T-helper 1 cell treated with Interleukin-12 subunit alpha and Interleukin-12 subunit beta and Interleukin-4 antibody, amounts not matched to agents 30 μg/mL and 1 μg/mL, for 36 hours (primary cell): Measurements from ENCODE around the gene TAPT1.
"Not testable (repeated sequence)": the region's sequence is repeated elsewhere in the genome, so short reads cannot be mapped to it uniquely, and the experiment has no call there.

Experiments used
- H3K27ac Mint-ChIP-seq: one replicate; pipeline ENCODE4 v1.8.0; 2021; ENCODE audit warnings: mild to moderate bottlenecking, mixed read lengths
- H3K27me3 Mint-ChIP-seq: one replicate; pipeline ENCODE4 v1.8.0; 2021; ENCODE audit warnings: low read depth, mixed read lengths
- H3K36me3 Mint-ChIP-seq: one replicate; pipeline ENCODE4 v1.8.0; 2021; ENCODE audit warnings: low read depth, mixed read lengths
- H3K4me1 Mint-ChIP-seq: one replicate; pipeline ENCODE4 v1.8.0; 2021; ENCODE audit warnings: low read depth, mixed read lengths
- H3K4me3 Mint-ChIP-seq: one replicate; pipeline ENCODE4 v1.8.0; 2021; ENCODE audit warnings: mild to moderate bottlenecking, moderate library complexity, mixed read lengths
- H3K9me3 Mint-ChIP-seq: one replicate; pipeline ENCODE4 v1.8.0; 2021; ENCODE audit warnings: mixed read lengths

The TAPT1 gene, protein sequence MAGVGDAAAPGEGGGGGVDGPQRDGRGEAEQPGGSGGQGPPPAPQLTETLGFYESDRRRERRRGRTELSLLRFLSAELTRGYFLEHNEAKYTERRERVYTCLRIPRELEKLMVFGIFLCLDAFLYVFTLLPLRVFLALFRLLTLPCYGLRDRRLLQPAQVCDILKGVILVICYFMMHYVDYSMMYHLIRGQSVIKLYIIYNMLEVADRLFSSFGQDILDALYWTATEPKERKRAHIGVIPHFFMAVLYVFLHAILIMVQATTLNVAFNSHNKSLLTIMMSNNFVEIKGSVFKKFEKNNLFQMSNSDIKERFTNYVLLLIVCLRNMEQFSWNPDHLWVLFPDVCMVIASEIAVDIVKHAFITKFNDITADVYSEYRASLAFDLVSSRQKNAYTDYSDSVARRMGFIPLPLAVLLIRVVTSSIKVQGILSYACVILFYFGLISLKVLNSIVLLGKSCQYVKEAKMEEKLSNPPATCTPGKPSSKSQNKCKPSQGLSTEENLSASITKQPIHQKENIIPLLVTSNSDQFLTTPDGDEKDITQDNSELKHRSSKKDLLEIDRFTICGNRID

DNA sequence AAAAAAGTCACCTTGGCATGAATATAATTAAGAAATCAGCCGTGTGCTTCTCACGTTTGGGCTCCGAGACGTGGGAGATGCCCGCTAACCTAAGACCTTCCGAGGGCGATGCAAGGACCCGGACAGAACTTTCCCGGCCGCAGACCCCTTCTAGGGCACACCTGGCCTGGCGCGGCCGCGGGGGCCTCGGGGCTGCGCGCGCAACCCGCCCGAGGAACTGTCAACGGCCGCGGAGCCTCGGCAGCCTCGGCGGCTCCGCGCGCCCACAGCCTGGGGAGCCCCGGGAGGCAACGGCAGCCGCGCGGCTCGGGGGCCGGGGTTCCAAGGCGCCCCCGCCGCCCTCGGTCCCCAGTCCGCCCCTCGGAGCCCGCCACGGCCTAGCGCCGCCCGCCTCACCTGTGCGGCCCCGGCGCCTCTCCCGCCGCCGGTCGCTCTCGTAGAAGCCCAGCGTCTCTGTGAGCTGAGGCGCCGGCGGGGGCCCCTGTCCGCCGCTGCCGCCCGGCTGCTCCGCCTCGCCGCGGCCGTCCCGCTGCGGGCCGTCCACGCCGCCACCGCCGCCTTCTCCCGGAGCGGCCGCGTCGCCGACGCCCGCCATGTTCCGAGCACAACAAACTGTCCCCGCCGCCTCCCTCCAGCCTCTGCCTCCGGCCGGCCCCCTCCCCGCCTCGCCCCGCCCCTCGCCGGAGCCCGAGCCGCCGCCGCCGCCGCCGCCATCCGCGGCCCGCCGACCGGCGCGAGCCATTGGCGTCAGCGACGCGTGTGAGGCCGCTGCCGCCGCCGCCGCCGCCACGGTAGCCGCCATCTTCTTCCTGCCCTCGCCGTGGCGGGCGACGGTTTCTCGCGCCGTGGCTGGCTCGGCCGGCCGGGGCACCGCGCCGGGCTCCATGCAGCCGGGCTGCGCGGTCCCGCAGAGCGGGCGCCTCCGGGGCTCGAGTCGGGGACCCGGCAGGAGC is at the start of gene TAPT1:
Gene TAPT1 (minus strand): TSS at position 609 of the 953 bp plus-strand sequence. CDS start 14 bp downstream, at position 595.
- H3K27me3 Mint-ChIP-seq: peaks cover 5% of the 10 kb centered on the region
- peak within 1 kb of the TSS; percentile 96 for H3K27ac Mint-ChIP-seq
- H3K4me1 Mint-ChIP-seq: peaks cover 47% of the 10 kb centered on the region
- H3K9me3 Mint-ChIP-seq: no peaks in the 10 kb centered on the region
- peaks cover 4% of the 10 kb centered on the region for H3K36me3 Mint-ChIP-seq
- H3K4me3 Mint-ChIP-seq: peak within 1 kb of the TSS; percentile 93

DNA sequence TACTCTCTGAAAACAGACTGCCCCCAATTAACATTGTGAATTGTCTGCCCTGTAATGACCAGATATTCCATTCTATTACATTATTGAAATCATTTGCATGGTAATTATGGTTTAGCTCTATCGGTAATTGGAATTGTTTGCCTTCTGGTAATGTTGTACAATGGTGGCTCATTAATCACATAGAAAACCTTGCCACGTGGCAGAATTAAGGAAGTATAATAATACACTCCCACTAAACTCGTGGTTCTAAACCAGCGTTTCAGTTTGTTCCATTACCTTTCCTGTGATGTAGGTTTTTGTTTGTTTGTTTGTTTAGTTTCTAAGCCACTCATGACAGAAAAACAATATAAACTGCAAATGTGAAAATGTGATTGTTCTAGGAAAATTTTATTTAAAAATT is 45.1 kb upstream of the TAPT1 start:
- Mint-ChIP-seq H3K27me3 (peaks cover 4% of the 10 kb centered on the region), H3K27ac (no peak overlapping the region)

DNA sequence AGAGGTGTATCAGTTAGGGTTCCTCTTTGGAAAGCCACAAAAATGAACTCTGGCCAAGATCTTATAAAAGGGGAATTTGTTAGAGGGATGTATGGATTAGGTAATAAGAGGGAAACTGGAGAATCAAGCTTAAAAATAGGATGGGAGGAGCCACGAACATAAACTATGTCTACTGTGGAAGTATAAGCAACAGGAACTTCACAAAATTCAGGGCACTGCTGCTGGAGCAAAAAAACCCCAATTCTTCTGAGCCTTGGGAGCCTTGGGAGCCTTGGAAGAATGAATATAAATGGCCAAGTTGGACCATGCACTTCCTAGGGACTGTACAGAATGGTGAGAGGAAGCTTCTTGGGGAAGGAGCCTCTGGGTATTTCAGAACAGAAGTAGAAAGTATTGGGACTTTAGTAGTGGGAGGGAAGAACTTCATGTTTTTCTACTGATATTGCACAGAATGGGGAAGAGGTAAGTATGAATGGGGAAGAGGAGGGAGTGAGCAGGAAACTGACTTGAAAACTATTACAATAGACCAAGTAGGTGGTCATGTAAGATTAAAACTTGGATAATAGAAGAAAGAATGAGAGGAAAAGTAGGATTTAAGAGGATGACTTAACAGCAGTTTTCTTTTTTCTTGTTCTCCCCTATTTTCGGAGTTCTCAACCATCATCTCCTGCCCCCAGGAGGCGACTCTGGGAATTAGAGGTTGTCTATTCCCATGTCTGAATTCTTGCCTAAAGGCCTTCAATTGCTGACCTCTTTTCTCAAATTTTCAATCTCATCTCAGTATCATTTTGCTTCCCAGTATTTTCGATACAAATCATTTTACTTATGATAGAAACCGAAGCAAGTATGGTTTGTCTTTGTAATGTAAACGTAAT is 44.4 kb upstream of the TAPT1 start:
- Mint-ChIP-seq H3K27ac (no peak overlapping the region), H3K9me3 (no peaks in the 10 kb centered on the region), H3K36me3 (no peaks in the 10 kb centered on the region), H3K27me3 (peaks cover 4% of the 10 kb centered on the region), H3K4me3 (no peak overlapping the region), H3K4me1 (no peaks in the 10 kb centered on the region)

More for the DNA sequence above, 45.1 kb upstream of the TAPT1 start:
- no peaks in the 10 kb centered on the region for H3K4me1 Mint-ChIP-seq
- H3K4me3 Mint-ChIP-seq: no peak overlapping the region
- peaks cover 5% of the 10 kb centered on the region for H3K9me3 Mint-ChIP-seq
- no peaks in the 10 kb centered on the region for H3K36me3 Mint-ChIP-seq

DNA sequence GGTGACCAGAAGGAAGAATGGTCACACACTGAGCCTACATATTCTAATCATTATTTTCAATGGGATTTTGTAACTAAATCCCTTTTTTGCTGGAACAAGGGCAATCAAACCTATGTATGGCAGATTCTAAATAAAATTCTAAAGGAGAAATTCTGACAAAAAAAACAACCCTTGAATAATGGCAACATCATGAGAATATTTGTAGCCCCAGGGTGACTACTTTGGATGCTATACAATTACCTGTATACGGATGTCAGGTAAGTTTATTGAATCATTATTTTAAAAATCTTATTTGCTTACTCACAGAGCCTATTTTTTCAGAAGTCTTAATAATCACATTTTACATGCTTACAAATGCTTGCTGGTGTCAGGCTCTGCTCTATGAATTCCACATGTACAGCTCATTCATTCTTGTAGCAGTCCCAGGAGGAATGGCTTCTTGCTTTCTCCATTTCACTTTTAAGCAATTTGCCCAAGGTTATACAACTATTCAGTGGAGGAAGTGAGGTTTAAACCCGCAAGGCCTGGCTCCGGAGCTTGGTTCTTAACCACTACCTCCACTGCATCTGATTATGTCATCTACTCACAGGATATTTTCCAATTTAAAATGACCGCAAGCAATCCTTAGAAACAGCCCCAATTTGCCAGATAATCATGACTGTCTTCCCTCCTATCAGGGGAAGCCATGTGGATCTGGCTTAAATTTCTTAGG is 43.6 kb upstream of the TAPT1 start:
- H3K9me3 Mint-ChIP-seq, H3K4me3 Mint-ChIP-seq, H3K27me3 Mint-ChIP-seq, H3K4me1 Mint-ChIP-seq, H3K27ac Mint-ChIP-seq, H3K36me3 Mint-ChIP-seq: not testable (repeated sequence)

DNA sequence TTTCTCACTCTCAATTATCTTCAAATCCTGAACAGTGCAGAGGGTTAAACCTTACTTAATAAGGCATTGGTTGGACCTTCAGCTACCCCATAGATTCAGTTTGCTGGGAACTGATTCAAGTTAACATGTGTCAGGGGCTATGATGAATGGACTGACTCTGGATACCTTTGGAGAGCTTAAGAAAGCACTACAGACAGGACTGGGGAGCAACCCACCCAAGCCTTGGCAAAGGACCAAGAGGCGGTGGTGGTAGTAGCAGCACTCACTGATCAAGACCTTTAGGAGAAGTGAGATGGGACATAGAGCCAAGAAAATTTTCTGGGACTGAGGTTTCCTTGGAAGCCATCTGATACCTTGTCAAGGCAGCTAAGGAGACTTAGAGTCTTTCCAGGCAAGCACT is 43.0 kb upstream of the TAPT1 start:
- no peaks in the 10 kb centered on the region for H3K9me3 Mint-ChIP-seq
- no peak overlapping the region for H3K4me3 Mint-ChIP-seq
- H3K36me3 Mint-ChIP-seq: no peaks in the 10 kb centered on the region
- H3K4me1 Mint-ChIP-seq: no peaks in the 10 kb centered on the region
- no peak overlapping the region for H3K27ac Mint-ChIP-seq
- H3K27me3 Mint-ChIP-seq: peaks cover 4% of the 10 kb centered on the region

DNA sequence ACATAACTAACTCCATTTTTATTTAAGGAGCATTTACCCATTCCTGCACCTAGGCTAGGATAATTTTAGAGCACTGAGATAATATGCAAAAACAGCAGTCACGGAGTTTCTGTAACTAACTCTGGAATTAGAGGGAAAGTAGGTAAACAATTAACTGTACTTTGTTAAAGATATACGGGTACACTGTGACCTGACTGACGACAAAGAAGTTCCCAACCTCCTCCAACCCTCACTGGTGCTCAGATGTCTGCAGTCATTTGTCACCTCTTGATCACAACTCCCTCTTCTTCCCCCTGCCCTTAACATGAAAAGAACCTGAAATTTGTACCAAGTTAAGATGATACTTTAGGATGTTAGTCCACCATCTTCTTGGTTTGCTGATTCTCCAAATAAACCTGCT is 42.0 kb upstream of the TAPT1 start:
- Mint-ChIP-seq H3K9me3 (no peaks in the 10 kb centered on the region), H3K27me3 (peaks cover 4% of the 10 kb centered on the region), H3K4me1 (no peaks in the 10 kb centered on the region), H3K4me3 (no peak overlapping the region), H3K27ac (no peak overlapping the region), H3K36me3 (no peaks in the 10 kb centered on the region)

DNA sequence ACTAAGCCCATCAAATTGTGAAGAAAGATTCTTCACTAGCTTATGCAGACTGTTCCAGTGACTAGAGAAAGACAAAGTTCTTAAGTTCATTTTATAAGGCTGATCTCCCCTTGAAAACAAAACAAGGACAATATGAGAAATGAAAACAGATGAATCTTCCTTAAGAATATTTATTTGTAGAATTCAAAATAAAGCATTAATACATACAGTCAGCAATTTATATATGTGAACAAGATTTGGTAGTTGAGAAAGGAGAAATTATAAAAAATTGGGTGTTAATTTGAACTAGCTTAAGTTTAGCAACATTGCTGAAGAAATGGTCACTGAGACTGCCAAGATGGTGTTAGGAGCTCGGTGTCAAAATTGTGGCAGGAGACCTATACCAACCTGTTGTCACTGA is 41.4 kb upstream of the TAPT1 start:
- Mint-ChIP-seq H3K9me3 (no peaks in the 10 kb centered on the region), H3K4me1 (no peaks in the 10 kb centered on the region), H3K27ac (no peak overlapping the region), H3K27me3 (peaks cover 4% of the 10 kb centered on the region), H3K36me3 (no peaks in the 10 kb centered on the region), H3K4me3 (no peak overlapping the region)

DNA sequence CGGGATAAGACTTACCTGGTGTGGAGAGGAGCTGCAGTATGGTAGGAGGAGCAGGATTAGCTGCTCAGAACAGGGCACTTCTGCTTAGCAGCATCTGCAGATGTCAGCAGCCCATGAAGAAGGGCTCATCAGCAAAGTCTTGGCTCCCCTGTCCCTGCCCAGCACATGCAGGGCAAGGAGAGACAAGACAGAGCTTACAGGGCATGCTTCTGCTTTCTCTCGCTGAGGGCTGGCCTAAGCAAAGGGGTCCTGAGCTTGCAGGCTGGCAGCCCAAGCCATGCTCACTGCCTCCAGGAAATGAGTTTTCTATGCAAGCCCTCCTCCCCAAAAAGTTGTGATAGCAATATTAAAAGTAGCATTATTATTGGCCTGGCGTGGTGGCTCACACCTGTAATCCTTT is 39.5 kb upstream of the TAPT1 start:
- Mint-ChIP-seq H3K27ac (no peak overlapping the region), H3K4me1 (no peaks in the 10 kb centered on the region), H3K4me3 (no peak overlapping the region)

DNA sequence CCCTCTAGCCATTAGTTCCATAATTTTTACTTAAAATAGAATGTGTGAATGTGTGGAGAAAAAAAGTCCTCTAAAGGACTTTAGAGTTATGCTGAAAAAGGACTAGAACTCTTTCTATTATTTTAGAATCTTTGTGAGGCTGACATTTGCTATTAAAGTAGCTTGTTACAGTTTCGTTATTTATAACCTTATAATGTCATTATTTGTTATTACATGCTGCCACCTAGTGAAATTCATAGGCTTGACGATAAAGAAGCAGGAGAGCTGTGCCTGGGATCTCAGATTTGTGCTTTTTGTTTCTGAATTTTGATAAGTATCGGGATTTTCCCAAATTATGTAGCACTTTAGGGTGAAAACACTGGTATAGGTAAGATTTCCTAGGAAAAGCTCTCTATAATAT is 38.5 kb upstream of the TAPT1 start:
- Mint-ChIP-seq H3K4me1 (no peaks in the 10 kb centered on the region), H3K9me3 (no peaks in the 10 kb centered on the region), H3K4me3 (no peak overlapping the region), H3K27me3 (peaks cover 4% of the 10 kb centered on the region), H3K27ac (no peak overlapping the region), H3K36me3 (no peaks in the 10 kb centered on the region)

More for the DNA sequence above, 39.5 kb upstream of the TAPT1 start:
- no peaks in the 10 kb centered on the region for H3K9me3 Mint-ChIP-seq
- no peaks in the 10 kb centered on the region for H3K36me3 Mint-ChIP-seq
- peaks cover 4% of the 10 kb centered on the region for H3K27me3 Mint-ChIP-seq

DNA sequence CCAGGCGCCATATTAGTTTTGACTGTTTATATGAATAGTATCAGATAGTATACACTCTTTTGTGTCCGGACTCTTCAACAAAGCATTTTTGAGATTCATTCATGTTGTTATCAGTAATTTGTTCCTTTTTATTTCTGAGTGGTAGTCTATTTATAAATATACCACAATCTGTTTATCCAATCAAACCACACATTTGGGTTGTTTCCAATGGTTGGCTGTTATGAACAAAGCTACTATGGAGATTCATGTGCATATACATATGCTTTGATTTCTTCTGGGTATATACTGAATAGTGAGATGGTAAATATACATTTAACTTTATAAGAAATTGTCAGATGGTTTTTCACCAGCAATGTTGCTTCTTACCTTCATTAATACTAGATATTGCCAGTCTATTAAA is 36.8 kb upstream of the TAPT1 start:
- no peak overlapping the region for H3K27ac Mint-ChIP-seq
- H3K36me3 Mint-ChIP-seq: no peaks in the 10 kb centered on the region
- no peaks in the 10 kb centered on the region for H3K4me1 Mint-ChIP-seq
- H3K4me3 Mint-ChIP-seq: no peak overlapping the region
- no peaks in the 10 kb centered on the region for H3K9me3 Mint-ChIP-seq
- H3K27me3 Mint-ChIP-seq: no peaks in the 10 kb centered on the region

DNA sequence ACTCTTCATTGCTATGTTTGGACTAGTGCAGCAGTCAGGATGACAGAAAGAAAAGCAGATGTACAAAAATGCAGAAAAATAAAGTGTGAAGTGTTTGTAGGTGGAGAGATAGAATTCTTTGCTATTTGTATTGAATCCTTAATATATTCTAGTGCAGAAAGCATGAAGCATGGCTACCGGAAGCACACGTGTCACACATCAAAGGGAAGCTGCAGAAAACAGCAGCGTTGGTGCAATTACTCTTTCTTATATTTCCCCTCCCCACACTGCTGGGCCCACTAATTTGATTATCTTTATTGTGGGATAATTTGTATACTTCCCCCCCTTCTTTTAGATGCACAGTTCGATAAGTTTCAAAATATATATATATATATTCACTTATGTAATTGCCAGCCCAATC is 35.9 kb upstream of the TAPT1 start:
- H3K27me3 Mint-ChIP-seq: no peaks in the 10 kb centered on the region

DNA sequence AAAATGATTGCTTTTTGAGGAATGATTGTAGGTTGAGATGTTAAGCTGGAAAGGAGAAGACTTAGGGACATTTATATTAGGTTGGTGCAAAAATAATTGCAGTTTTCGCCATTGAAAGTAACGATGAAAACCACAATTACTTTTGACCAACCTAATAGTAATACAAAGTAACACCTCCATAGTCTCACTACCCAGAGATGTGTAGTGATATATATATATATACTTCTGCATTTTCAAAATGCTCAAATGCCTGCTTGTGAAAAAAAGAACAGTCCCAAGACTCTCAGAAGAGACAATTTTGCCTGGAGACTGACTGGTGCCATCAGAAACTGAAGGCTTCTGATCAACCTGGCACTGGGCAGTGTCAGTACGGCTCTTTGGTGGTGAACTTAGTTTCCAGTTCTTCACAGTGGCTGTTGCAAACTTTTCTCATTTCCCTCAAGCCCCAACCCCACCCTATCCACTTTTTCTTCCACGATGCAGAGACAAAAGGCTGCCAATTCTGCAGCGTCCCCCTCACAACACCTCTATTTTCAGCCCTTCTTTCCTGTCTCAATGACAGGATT is 35.1 kb upstream of the TAPT1 start:
- H3K27ac Mint-ChIP-seq: no peak overlapping the region
- no peaks in the 10 kb centered on the region for H3K9me3 Mint-ChIP-seq
- H3K4me3 Mint-ChIP-seq: no peak overlapping the region
- no peaks in the 10 kb centered on the region for H3K27me3 Mint-ChIP-seq
- H3K36me3 Mint-ChIP-seq: peaks cover 3% of the 10 kb centered on the region
- no peaks in the 10 kb centered on the region for H3K4me1 Mint-ChIP-seq

More for the DNA sequence above, 35.9 kb upstream of the TAPT1 start:
- H3K9me3 Mint-ChIP-seq: no peaks in the 10 kb centered on the region
- no peaks in the 10 kb centered on the region for H3K4me1 Mint-ChIP-seq
- H3K27ac Mint-ChIP-seq: no peak overlapping the region
- peaks cover 3% of the 10 kb centered on the region for H3K36me3 Mint-ChIP-seq
- no peak overlapping the region for H3K4me3 Mint-ChIP-seq

DNA sequence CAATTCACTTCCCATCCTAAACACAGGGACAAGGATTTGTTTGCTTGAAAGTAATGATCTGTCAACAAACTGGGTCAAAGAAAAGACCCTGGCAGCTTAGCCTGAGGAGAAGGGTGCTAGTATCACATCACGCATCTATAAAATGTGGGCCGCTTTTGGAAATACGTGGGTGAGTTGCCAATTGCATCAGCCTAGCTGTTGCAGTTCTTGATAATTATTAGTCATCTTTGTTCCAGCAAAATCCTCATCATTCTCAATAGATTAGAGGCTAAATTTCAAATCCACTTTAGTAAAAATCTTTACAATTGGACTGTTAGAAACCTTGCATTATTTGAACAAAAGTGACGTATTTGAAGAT is 33.6 kb upstream of the TAPT1 start:
- no peaks in the 10 kb centered on the region for H3K4me1 Mint-ChIP-seq
- no peaks in the 10 kb centered on the region for H3K9me3 Mint-ChIP-seq
- no peak overlapping the region for H3K4me3 Mint-ChIP-seq
- H3K27ac Mint-ChIP-seq: no peak overlapping the region
- H3K36me3 Mint-ChIP-seq: peaks cover 3% of the 10 kb centered on the region
- H3K27me3 Mint-ChIP-seq: no peaks in the 10 kb centered on the region
